CD4-positive, alpha-beta T cell treated with Interleukin-4 for 1 hour (primary cell): ENCODE results near the gene MYDGF.
"Not testable (repeated sequence)": the region's sequence is repeated elsewhere in the genome, so short reads cannot be mapped to it uniquely, and the experiment has no call there.

Experiments
- DNase-seq, 2 donors: peaks; one replicate each; pipeline ENCODE4 v3.0.0-alpha.2; 2020 to 2022

The MYDGF gene

DNA sequence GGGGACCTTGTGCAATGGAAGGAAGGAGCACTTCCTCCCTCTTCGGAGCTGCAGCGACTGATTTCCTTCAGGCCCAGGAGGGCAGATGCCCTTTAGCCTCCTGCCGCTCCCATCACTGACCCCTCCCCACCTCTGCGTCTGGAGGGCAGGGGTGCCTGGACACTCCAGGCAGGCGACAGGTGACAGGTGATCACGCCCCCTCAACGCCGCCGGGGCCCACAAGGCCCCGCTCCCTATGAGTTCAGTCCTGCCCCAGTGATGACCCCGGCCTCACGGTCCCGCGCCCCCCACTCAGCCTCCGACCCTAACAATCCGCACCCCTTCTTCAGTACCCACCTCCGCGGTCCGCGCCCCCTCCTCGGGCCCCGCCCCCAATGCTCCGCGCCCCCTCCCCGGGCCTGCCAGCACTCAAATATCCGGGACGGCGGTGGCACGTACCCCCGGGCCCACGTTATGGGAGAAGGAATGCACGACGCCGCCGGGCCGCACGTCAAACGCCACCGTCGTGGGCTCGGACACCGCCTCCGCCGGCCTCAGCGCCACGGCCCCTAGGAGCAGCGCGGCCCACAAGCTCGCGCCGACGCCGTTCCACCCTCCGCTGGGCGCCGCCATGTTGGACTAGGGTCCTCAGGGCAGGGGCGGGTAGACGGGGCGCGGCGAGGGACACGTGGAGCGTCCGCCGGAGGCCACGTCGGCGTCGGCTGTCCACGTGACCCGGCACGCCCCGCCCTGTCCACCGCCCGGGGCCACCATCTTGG, at the start of gene MYDGF:
MYDGF (minus strand) TSS at position 620 of the 758 bp plus-strand sequence; CDS start at position 612, 8 bp downstream.
- DNase-seq = peak; percentile 93 to 94

DNA sequence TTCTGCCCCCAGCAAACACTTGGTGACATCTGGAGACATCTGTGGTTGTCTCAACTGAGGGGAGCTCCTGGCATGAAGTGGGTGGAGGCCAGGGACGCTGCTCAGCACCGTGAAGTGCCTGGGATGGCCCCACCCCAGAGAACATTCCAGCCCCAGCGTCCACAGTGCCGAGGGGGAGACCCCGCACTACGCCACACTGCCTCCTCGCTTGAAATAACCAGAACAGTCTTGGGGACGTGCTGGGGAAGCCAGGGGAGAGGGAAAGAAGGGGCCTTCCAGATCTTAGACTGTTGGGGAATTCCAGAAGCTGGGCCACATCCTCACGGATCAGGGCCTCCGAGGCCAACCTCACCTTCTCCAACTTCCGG, 49.3 kb upstream of the MYDGF start:
- no peak for DNase-seq

DNA sequence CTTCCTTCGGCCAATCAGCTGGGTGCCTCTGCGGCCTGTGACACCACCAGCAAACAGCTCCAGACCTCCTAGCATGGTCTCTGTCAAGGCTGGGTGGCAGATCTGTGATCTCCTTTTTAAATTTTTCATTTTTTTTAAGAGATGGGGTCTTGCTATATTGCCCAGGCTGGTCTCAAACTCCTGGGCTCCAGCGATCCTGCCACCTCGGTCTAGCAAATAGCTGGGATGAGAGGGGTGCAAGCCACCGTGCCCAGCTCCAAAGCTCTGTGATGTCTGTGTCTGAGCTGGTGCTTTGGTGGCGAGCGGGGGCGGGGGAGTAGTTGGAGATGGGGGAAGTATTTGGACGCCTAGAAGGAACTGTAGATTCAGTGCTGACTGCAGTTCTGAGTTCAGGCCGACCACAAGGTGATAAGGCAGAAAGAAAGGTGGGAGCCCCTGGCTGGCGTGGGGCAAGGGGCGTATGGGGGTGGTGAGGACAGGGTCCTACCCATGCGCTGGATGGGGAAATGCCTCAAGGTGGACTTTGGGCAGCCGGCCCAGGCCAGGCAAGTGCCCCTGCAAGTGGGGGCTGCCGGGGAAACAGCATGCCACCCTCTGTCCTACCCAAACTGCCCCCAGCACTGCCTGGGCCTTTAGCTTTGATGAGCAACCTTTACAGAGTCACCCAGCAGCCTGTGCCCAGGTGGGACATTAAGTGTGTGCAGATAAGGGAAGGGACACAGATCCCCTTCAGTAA, 48.0 kb upstream of the MYDGF start:
- no peak for DNase-seq

DNA sequence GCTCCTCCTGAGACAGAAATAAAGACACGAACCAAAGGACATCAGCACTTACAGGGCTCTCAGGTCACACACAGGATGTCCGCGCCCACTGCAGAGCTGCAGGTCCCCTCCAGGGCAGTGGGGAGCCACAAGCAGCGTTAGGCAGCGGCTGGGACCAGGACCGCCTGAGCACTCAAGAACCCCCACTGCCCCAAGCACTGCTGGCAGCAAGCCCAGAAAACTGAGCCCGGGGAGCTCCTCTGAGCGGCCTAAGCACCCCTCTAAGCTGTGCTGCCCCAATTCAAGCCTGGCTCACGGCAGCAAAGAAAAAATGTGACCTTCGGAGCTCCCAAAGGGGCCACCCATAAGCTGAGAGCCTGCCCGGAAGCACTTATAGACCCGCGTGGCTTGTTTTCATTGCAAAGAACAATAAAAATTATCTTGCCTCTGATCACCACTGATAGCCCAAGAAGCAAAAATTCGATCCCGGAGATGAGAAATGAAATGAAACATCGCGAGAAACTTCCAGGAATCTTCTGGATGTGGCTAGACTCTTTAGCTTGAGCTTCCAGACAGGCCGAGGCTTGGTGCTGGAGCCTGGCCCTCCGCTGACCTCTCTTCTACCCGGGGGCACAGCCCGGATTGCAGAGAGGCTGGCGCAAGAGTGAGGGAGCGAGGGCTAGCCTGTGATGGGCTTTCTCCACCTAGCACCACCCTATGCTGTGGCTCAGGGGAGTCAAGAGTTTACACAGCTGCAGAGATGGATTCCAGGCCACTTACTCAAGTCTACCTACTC, 47.2 kb upstream of the MYDGF start:
- no peak for DNase-seq

DNA sequence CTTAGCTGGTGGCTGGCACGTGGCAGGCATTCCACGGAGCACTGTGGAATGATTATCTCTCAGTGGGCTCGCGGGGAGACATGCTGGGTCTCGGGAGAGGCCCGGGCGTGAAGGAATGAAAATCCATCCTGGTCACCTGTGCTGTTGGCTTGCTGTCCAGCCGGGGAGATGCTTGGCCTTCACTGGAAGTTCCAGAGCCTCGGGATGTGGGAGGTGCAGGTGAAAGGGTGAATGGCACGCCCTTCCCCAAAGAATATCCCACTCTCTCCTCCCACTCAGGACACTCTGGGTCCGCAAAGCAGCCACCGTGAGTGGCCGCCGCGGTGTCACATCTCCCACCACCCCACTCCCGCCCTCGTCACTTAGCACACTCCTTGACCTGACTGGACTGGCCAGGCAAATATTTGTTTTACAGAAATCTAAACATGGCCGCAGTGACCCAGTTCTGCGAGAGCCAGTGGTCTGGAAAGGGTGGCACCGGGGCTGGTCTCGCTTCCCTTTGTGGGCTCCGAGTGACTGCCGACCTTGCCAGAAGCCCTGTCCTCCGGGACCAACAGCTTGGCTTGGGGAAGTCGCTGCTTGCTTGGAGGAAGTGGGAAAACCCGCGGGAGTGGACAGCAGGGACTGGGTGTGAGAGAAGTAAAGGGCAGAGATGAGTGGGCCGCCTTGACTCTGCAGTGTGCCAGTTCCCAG, 45.5 kb upstream of the MYDGF start:
- DNase-seq = no peak

DNA sequence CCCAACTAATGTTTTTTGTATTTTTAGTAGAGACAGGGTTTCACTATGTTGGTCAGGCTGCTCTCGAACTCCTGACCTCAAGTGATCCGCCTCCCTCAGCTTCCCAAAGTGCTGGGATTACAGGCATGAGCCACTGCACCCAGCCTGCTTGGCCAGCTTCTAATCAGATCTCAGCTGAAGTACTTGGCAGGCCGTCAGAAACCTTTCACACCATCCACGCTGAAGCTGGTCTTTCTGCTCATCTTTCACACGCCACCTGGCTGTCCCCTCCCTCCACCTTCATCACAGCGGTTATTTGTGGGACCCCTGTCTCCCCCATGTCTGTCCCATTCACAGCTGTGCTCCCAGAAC, 45.0 kb upstream of the MYDGF start:
- not testable (repeated sequence) for DNase-seq

DNA sequence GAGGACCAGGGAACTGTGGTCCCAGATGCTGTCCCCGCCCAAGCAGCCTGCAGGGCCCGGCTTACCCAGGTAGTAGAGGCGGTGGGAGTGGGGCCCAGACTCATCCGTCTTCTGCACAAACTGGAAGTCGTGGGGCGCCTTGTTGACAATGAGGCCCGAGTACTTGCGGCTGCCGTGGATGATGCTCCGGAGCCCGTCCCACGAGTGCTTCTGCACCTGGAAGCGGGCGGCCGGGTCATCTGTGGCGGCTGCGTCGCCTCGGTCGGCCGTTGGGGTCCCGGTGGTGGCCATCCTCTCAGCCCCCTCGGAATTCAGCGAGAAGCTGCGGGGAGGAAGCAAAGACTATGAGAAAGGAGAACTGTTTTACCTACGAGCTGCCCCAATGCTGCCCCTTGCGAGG, 43.9 kb upstream of the MYDGF start:
- DNase-seq = no peak

DNA sequence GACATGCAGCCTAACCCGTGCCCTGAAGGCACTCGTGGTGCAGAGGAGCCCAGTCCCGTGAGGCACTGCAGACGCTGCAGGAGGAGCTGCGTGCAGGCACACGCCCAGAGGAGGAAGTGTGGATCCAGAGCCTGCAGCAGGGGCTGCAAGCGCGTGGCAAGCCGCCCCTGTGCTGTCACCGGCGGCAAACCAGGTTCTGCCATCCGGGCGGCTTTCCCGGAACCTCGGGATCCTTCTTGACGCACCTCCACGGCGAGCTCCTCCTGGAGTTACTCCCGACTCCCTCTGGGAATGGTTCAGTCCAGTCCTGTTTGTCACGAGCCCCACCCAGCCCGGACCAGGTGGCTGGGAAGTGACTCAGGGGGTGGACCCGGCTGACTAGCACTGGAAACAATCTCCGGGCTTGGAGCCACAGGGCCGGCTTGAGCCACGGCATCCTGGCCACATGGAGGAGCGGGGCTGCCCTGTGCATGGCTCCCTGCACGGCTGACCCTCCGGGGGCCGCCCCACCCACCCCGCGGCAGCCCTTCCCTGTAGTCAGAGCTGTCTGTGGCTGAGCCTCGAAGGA, 43.3 kb upstream of the MYDGF start:
- DNase-seq = no peak

DNA sequence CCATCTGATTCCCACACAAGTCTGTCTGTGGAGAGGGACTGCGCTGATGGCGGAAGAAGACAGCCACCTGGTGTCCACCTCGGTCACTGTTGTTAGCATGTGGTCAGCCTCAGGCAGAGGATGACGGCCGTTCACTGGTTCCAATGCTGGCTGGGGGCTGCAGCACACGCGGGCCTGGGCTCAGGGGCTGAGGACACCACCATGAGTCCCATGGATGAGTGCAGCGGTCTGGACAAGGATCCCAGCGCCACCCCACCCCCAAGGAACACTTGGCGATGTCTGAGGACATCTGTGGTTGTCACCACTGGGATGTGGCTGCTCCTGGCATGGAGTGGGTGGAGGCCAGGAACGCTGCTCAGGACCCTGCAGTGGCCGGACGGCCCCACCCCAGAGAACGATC, 42.6 kb upstream of the MYDGF start:
- no peak for DNase-seq

DNA sequence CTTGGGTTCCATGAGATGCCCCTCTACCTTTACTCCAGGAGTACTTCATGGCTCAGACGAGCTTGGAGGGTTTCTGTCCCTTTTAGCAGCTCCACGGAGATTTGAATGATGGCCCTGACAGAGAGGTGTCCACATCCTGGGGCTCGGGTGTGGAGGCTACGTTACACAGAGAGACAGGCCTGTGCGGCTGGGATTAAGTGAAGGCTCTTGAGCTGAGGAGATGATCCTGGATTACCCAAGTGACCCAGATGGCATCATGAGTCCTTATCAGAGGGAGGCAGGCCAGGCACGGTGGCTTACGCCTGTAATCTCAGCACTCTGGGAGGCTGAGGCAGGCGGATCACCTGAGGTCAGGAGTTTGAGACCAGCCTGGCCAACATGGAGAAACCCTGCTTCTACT, 41.1 kb upstream of the MYDGF start:
- no peak for DNase-seq

DNA sequence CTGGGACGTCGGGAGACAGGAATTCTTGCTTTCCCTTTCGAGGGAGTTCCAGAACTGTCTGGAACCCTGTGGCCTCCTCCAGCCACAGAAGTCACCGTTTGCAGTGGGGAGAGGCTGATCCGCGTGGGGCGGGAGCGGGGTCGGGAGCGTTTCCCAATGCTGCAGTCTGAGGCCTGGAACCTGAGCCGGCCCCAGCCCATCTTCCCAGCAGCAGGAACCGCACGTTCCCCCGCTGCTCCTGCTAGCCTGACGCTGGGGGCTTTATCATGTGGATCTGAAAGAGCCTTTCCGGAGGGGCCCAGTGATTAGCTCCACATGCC, 40.1 kb upstream of the MYDGF start:
- no peak for DNase-seq

DNA sequence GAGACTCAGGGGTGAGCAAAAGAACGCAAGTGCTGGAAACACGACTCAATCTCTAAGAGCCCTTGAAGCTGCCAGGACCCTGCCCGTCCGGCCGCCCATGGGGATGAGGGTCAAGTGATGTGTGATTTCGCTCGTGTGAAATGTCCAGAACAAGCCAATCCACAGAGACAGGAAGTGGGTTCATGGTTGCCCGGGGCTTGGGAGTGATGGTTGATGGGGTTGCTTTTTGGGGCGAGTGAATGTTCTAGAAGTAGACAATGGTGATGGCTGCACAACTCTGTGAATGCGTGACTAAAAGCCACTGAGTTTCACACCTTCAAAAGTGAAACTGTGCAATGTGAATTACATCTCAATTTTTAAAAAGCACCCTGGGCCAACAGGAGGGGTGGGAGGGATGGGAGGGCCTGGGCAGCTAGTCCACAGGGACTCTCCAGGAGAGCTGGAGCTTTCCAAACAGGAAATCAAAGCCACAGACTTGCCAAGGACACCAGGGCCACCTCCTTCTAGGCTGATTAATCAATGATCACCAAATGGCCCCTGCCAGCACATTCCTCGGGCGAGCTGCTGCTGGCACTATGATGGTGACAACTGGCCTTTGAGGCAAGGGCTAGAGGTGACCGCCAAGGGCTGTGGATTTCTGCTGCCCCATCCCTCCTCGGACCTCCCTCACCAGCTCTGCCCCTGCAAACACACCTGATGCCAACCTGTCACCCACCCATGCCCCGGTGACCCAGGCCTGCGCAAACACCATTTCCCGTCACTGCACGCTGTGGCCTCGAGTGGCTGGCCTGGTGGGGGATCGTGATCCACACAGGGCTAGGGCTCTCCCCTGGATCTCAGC, 39.5 kb upstream of the MYDGF start:
- peak; percentile 28 to 35 for DNase-seq

DNA sequence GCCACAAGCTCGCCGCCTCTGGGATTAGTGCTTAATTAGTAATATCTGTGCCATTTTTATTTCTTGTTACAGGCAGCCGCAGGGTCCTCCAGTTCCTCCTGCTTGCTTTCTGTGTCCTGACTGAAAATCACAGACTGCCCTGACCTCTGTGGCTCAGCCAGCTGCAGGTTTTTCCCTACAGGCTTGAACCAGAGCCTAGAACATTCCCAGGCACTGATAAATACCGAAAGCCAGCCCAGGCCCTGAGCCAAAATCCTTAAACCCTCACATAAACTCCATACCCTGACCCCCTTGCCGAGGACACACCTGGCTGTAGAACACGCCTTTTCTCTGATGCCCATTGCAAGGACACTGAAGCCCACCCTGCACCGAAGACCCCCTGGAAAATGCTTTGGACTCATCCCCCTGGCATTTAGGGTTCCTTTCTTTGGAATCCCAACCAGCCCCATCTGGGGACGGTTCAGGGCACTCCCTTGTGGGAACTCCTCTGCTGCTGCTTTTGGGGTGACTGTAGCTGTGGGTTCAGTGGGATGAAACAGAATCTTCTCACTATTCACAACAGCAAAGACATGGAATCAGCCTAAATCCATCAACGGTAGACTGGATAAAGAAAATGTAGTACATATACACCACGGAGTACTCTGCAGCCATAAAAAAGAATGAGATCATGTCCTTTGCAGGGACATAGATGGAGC, 38.0 kb upstream of the MYDGF start:
- no peak for DNase-seq

DNA sequence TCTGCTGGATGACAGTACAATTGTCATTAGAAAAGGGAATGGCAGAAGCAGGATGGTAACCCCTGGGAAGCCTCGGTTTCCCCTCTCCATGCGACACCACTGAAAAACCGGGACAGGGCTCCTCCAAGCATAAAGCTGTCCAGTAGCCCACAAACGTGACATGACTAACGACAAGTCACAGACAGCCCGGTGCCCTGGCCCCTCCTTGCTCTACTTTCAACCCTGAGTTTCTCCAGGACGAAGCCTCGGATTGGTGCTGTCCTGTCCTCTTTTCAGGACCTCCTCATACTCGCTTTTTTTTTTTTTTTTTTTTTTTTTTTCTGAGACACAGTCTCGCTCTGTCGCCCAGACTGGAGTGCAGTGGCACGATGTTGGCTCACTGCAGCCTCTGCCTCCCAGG, 37.2 kb upstream of the MYDGF start:
- no peak for DNase-seq

DNA sequence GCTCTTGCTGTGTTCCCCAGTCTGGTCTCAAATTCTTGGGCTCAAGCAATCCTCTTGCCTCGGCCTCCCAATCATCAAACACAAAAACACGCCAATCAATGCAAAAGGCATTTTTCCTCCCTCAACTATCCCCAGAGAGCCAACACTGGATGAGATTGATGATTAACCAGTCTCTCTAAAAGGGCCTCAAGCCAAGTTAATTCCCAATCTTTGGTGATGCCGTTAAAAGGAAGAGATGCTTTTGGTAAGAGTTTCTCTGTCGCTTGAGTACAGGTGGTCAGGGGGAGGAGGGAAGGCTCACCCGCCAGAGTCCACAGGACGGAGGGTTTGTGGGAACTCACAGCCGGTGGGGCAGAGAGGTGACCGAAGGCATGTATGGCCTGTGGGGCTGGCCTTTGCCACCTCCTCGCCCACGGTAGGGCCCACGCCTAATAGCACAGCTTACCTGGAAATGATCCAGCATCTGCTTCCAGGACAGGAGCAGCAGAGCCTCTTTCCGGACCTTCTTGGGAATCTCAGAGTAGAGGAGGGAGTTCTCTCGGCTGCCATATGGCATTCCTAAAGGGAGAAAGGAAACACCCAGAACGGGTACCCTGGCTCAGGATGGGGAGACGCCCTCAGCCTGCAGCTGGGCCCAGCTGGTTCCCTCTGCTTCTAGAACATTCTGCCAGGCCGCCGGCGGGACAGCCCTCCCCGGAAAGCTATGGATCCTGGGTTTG, 35.4 kb upstream of the MYDGF start:
- no peak for DNase-seq

DNA sequence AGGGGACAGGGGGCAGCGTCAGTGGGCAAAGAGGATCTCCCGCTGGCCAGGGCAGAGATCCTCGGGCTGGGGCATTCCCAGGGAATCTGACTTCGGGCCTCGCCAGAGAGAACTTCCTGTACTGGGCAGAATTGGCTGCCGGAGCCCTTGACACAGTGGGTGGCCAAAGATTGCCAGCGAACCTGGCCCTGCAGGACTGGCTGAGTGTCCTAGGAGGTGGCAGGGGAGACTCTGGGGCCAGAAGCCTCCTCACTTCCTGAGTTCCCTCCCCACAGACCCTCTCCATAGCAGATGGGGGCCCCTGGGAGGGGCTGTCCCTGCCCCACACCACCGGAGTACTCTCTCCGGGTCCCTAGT, 34.2 kb upstream of the MYDGF start:
- DNase-seq = no peak

DNA sequence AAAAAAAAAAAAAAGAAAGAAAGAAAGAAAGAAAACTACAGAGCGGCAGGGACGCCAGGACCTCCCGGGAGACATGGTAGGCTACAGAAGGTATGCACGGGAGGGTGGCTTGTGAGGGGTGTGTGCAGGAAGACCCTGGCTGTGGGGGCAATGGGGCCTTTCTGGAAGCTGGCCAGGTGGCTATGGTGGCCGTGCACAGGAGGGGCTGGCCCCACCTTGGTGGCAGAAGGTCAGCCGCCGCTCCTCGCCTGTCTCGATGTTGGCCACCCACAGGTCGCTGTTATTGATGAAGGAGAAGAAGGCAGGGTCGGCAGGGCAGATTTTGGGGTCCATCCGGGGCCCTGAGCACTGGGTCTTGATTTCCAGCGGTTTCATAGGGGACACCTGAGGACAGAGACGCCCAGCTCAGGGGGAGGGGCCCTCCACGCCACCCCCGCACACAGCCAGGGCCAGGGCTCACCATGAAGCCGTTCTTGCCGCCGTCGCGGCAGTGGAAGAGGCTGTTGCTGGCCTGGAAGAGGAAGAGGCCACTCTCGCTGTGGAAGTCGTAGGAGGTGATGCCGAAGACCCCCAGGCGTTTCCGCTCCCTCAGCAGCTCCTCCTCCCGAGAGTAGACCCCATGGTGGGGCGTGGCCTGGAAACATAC, 33.7 kb upstream of the MYDGF start:
- DNase-seq = no peak

DNA sequence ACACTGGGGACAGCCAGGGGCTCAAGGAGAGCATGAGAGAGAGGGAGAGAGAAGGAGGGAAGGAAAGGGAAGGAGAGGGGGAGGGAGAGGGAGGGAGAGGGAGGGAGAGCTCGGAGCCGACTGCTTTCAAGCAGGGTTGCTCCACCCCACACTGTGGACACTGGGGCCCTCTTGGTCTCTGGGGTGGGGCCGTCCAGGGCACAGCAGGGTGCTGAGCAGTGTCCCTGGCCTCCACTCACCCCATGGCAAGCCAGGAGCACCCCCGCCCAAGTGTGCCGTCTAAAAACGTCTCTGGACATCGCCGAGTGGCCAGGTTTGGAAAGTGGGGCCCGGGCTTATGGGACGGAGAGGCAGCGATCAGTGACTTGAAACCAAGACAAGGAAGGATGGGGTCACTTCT, 32.6 kb upstream of the MYDGF start:
- no peak for DNase-seq

DNA sequence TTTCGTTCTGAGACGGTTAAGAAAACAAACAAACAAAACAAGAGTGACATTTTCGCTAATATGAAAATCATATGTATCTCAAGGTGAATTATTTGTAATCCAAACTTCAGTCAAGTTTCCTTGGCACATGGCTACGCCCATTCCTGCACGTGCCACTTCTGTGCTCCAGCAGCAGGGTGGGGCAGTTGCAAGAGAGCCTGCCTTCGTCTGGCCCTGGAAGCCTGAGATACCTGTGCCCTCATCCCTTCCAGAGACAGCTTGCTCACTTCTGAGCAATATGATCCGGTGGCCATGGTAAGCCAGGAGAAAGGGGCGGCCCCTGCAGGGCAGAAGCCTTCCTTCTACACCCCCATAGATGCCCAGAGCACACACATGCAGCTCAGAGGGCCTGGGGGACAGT, 31.4 kb upstream of the MYDGF start:
- DNase-seq = no peak

DNA sequence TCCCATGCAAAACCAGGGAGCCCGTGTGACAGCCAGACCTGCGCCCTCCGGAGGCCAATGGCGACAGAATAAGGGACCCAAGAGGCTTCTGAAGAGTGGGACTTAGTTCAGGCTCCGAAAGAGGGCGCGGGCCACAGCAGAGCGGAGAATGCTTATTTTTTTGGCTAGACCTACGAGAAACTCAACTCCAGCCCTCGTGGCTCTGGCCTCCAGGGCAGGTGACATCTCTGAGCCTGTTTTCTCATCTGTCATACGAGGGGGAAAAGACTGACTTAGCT, 30.5 kb upstream of the MYDGF start:
- DNase-seq = no peak
